ENCODE measurements around the gene LBP.

The LBP gene

GRCh38 chr20:38303908-38304379, 42.3 kb upstream of the LBP start, which contains the start of gene BPI:
TSS of gene BPI (plus strand) at chr20:38304156. CDS start at chr20:38304224, 68 bp downstream.
- H3K36me3 ChIP-seq (ENCODE audit: insufficient read depth, low read length): no peaks in the 10 kb centered on the region
- H3K9me3 ChIP-seq (ENCODE audit: insufficient read depth, low read length, severe bottlenecking): no peaks in the 10 kb centered on the region
- H4K20me1 ChIP-seq (ENCODE audit: insufficient read depth, low read length): peaks cover 9% of the 10 kb centered on the region
- no peak within 1 kb of the TSS for H3K27ac ChIP-seq (ENCODE audit: low read length)
- ATAC-seq (ENCODE audit: insufficient read depth, low read depth) (peak; percentile 89), DNase-seq (peak; percentile 62)
- no peak for TF ChIP-seq CTCF (IDR thresholded peaks at IDR 0.05; ENCODE audit: borderline replicate concordance, extremely low read depth, low read length, poor library complexity, severe bottlenecking)
- no peak for TF ChIP-seq EZH2 (IDR thresholded peaks at IDR 0.05; ENCODE audit: borderline replicate concordance, low read depth, low read length, severe bottlenecking)
- no peak within 1 kb of the TSS for H2AFZ ChIP-seq (ENCODE audit: low read depth, low read length)
- peaks cover 14% of the 10 kb centered on the region for H3K4me1 ChIP-seq (ENCODE audit: insufficient read depth, low read length)
- H3K4me2 ChIP-seq (ENCODE audit: insufficient read depth, low read length): peak within 1 kb of the TSS; percentile 12
- no peaks in the 10 kb centered on the region for H3K79me2 ChIP-seq (ENCODE audit: insufficient read depth, low read length)
- no peak within 1 kb of the TSS for H3K4me3 ChIP-seq (ENCODE audit: low read depth in 1 of 2, low read length in 2 of 2)
- H3K9ac ChIP-seq (ENCODE audit: low read depth, low read length): no peak within 1 kb of the TSS
- peaks cover 31% of the 10 kb centered on the region for H3K27me3 ChIP-seq (ENCODE audit: insufficient read depth, low read length, poor library complexity)

GRCh38 chr20:38304845-38305447, 41.3 kb upstream of the LBP start:
- peaks cover 31% of the 10 kb centered on the region for H3K27me3 ChIP-seq (ENCODE audit: insufficient read depth, low read length, poor library complexity)
- no peak overlapping the region for H3K27ac ChIP-seq (ENCODE audit: low read length)
- H3K9me3 ChIP-seq (ENCODE audit: insufficient read depth, low read length, severe bottlenecking): no peaks in the 10 kb centered on the region
- H3K4me1 ChIP-seq (ENCODE audit: insufficient read depth, low read length): peaks cover 14% of the 10 kb centered on the region
- H4K20me1 ChIP-seq (ENCODE audit: insufficient read depth, low read length): peaks cover 9% of the 10 kb centered on the region
- H3K9ac ChIP-seq (ENCODE audit: low read depth, low read length): no peak overlapping the region
- H3K36me3 ChIP-seq (ENCODE audit: insufficient read depth, low read length): no peaks in the 10 kb centered on the region
- H2AFZ ChIP-seq (ENCODE audit: low read depth, low read length): no peak overlapping the region
- no peaks in the 10 kb centered on the region for H3K79me2 ChIP-seq (ENCODE audit: insufficient read depth, low read length)
- no peak overlapping the region for H3K4me2 ChIP-seq (ENCODE audit: insufficient read depth, low read length)
- ATAC-seq (ENCODE audit: insufficient read depth, low read depth): no peak
- H3K4me3 ChIP-seq (ENCODE audit: low read depth in 1 of 2, low read length in 2 of 2): no peak overlapping the region
- TF ChIP-seq EZH2 (IDR thresholded peaks at IDR 0.05; ENCODE audit: borderline replicate concordance, low read depth, low read length, severe bottlenecking) (no peak), CTCF (IDR thresholded peaks at IDR 0.05; ENCODE audit: borderline replicate concordance, extremely low read depth, low read length, poor library complexity, severe bottlenecking) (peak; percentile 61)
- peak; percentile 28 for DNase-seq

- H3K4me1 ChIP-seq (ENCODE audit: insufficient read depth, low read length): peaks cover 14% of the 10 kb centered on the region
- no peak overlapping the region for H3K4me2 ChIP-seq (ENCODE audit: insufficient read depth, low read length)
- H3K9ac ChIP-seq (ENCODE audit: low read depth, low read length): no peak overlapping the region
- DNase-seq (no peak), ATAC-seq (ENCODE audit: insufficient read depth, low read depth) (no peak)
- no peaks in the 10 kb centered on the region for H3K36me3 ChIP-seq (ENCODE audit: insufficient read depth, low read length)
- H4K20me1 ChIP-seq (ENCODE audit: insufficient read depth, low read length): peaks cover 9% of the 10 kb centered on the region
- H3K27me3 ChIP-seq (ENCODE audit: insufficient read depth, low read length, poor library complexity): peaks cover 33% of the 10 kb centered on the region
- no peak for TF ChIP-seq EZH2 (IDR thresholded peaks at IDR 0.05; ENCODE audit: borderline replicate concordance, low read depth, low read length, severe bottlenecking)
- no peak overlapping the region for H2AFZ ChIP-seq (ENCODE audit: low read depth, low read length)
- H3K79me2 ChIP-seq (ENCODE audit: insufficient read depth, low read length): no peaks in the 10 kb centered on the region
- no peaks in the 10 kb centered on the region for H3K9me3 ChIP-seq (ENCODE audit: insufficient read depth, low read length, severe bottlenecking)
- H3K27ac ChIP-seq (ENCODE audit: low read length): no peak overlapping the region
- no peak overlapping the region for H3K4me3 ChIP-seq (ENCODE audit: low read depth in 1 of 2, low read length in 2 of 2)
Observed at GRCh38 chr20:38305541-38305940, 40.7 kb upstream of the LBP start.

GRCh38 chr20:38306379-38306778, 39.9 kb upstream of the LBP start:
- Histone ChIP-seq H3K4me1 (ENCODE audit: insufficient read depth, low read length) (peaks cover 14% of the 10 kb centered on the region), H2AFZ (ENCODE audit: low read depth, low read length) (no peak overlapping the region), H3K27me3 (ENCODE audit: insufficient read depth, low read length, poor library complexity) (peaks cover 36% of the 10 kb centered on the region), H3K27ac (ENCODE audit: low read length) (no peak overlapping the region), H3K9me3 (ENCODE audit: insufficient read depth, low read length, severe bottlenecking) (no peaks in the 10 kb centered on the region), H4K20me1 (ENCODE audit: insufficient read depth, low read length) (peaks cover 9% of the 10 kb centered on the region), H3K9ac (ENCODE audit: low read depth, low read length) (no peak overlapping the region), H3K36me3 (ENCODE audit: insufficient read depth, low read length) (no peaks in the 10 kb centered on the region), H3K4me2 (ENCODE audit: insufficient read depth, low read length) (no peak overlapping the region), H3K4me3 (ENCODE audit: low read depth in 1 of 2, low read length in 2 of 2) (no peak overlapping the region), H3K79me2 (ENCODE audit: insufficient read depth, low read length) (no peaks in the 10 kb centered on the region)
- no peak for DNase-seq
- TF ChIP-seq EZH2 (IDR thresholded peaks at IDR 0.05; ENCODE audit: borderline replicate concordance, low read depth, low read length, severe bottlenecking) (no peak), CTCF (IDR thresholded peaks at IDR 0.05; ENCODE audit: borderline replicate concordance, extremely low read depth, low read length, poor library complexity, severe bottlenecking) (no peak)
- no peak for ATAC-seq (ENCODE audit: insufficient read depth, low read depth)

Data from DND-41 (cell line).